ENCODE measurements around the gene CDK18. TPM values are rescaled to one million over a fixed set of nuclear protein-coding genes. Genes with fewer than 3 reads are reported as not detected.

Gene CDK18
- total RNA-seq = 10 to 100 TPM; 11.1 to 16.2 TPM

DNA sequence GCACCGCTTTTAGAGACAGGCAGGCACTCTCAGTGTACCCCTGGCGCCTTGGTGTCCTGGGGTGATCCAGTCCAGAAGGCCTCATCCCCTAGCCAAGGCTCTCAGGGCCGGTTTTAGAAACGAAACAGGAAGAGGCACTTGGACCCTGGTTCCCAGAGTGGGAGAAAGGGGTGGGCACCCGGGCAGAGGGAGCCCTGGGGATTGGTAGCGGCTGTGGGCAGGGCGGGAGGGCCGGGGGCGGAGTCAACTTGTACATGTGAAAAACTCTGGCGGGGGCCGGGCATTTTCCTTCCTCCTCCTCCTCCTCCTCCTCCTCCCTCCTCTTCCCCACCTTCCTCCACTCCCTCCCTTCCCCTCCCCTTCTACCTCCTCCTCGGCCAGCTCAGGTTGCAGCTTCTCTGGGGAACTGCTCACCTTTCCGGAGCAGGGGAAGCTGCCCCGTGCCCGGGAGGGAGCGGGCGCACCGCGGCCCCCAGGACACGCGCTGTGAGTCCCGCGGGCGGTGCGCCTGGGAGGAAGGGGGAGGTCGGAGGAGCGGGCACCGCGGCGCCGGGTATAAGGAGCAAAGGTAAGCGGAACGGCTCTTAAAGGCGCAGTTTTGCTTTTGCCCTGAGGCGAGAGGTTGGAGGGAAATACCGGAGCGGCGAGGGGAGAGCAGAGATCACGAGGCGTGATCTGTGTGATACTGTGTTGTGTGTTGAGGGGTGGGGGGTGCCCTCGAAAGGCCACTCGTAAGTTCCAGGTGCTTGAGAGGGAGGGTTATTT lies at the start of gene CDK18:
CDK18 (plus strand) TSS at position 359 of the 765 bp plus-strand sequence. CDS start 18,499 bp downstream, outside the sequence.
- Histone ChIP-seq H3K27me3 (replicated peaks; ENCODE audit: insufficient read depth) (no peaks in the 10 kb centered on the region), H3K4me1 (replicated peaks) (no peaks in the 10 kb centered on the region), H3K36me3 (no peaks in the 10 kb centered on the region), H3K9me3 (no peaks in the 10 kb centered on the region), H3K27ac (peak within 1 kb of the TSS; percentile 27 to 55), H3K4me3 (peak within 1 kb of the TSS; percentile 38 to 49)
- DNase-seq (ENCODE audit: low spot score) = peak; percentile 86
- TF ChIP-seq, protein P1, sequence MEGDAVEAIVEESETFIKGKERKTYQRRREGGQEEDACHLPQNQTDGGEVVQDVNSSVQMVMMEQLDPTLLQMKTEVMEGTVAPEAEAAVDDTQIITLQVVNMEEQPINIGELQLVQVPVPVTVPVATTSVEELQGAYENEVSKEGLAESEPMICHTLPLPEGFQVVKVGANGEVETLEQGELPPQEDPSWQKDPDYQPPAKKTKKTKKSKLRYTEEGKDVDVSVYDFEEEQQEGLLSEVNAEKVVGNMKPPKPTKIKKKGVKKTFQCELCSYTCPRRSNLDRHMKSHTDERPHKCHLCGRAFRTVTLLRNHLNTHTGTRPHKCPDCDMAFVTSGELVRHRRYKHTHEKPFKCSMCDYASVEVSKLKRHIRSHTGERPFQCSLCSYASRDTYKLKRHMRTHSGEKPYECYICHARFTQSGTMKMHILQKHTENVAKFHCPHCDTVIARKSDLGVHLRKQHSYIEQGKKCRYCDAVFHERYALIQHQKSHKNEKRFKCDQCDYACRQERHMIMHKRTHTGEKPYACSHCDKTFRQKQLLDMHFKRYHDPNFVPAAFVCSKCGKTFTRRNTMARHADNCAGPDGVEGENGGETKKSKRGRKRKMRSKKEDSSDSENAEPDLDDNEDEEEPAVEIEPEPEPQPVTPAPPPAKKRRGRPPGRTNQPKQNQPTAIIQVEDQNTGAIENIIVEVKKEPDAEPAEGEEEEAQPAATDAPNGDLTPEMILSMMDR (IDR thresholded peaks at IDR 0.05) = peak in 1 of 4 experiments; percentile 5
- peak; percentile 15 for TF ChIP-seq POLR2AphosphoS5 (IDR thresholded peaks at IDR 0.05)
- TF ChIP-seq POLR2A (IDR thresholded peaks at IDR 0.05) = peak; percentile 87
- intact Hi-C loops (cut with DNase I) = no loop called here
- WGBS = 4% methylated on average over 41 of the region's 42 CpGs

DNA sequence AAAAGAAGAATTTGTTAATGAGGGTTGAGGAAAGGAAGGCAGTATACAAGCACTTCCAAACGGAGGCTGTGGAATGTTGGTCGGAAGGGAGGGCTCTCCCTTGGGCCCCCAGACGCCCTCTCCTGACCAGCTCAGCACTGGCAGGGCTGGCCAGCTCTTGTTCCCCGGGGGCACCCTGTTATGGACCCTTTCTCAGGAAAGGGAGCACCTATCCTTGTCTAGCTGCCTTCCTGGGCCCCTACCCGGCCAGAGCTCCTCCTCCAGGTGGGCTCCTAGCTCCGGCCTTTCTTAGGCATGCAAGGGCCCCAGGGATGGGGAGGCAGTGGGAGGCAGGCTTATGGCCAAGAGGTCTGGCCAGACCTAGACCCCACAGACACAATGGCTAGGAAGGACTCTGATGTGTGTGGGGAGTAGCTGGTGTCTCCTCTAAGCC lies 49.5 kb upstream of the CDK18 start:
- no peak for DNase-seq (ENCODE audit: low spot score)
- Histone ChIP-seq H3K9me3 (no peaks in the 10 kb centered on the region), H3K27ac (no peak overlapping the region), H3K27me3 (replicated peaks; ENCODE audit: insufficient read depth) (peaks cover 44% of the 10 kb centered on the region), H3K4me1 (replicated peaks) (peaks cover 8% of the 10 kb centered on the region), H3K4me3 (no peak overlapping the region), H3K36me3 (no peaks in the 10 kb centered on the region)
- 35% methylated on average over 6 of the region's 6 CpGs for WGBS
- TF ChIP-seq POLR2AphosphoS5 (IDR thresholded peaks at IDR 0.05) = no peak
- TF ChIP-seq, protein P1 (IDR thresholded peaks at IDR 0.05) = no peak
- intact Hi-C loops (cut with DNase I) = no loop called here

DNA sequence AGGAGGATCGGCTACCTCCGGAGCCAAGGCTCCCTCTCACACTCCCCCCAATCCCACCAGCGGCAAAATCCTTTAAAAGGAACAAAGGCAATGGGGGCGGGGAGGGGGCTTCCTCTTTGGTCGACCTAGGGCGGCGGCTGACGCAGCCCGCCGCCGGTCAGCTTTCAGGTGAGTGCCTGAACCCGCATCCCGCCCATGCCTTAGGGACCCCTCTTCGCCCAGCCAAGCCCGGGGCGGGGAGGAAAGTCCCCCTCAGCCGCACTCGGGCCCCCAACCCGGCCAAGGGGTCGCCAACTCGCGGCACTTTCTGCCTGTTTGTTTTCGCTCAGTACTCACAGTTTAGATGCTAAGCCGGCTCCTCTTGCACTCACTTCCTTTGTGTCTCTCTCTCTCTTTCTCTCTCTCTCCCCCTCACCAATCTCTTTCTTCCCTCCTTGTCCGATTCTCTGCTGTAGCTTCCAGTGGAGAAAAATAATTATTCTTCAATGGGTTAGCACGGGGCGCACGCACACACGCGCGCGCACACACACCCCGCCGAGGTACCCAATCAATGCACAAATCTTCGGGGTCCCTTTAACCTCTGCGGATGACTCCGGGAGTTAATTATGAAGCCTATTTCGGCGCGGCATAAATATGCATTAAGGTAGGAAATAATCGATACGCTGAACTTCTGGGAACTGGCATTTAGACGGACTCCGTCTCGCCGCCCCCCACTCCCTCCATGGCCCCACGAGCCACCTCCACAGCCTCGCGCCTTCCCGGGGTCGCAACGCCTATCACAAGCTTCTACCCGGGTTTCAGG lies 48.7 kb upstream of the CDK18 start, which contains the start of gene BLACAT1:
BLACAT1 (minus strand) TSS at position 465 of the 802 bp plus-strand sequence.
- H3K9me3 ChIP-seq = no peaks in the 10 kb centered on the region
- WGBS = 5% methylated on average over 44 of the region's 53 CpGs
- peaks cover 8% of the 10 kb centered on the region for H3K4me1 ChIP-seq (replicated peaks)
- no peak within 1 kb of the TSS for H3K27ac ChIP-seq
- H3K27me3 ChIP-seq (replicated peaks; ENCODE audit: insufficient read depth) = peaks cover 44% of the 10 kb centered on the region
- intact Hi-C loops (cut with DNase I) = no loop called here
- no peaks in the 10 kb centered on the region for H3K36me3 ChIP-seq
- TF ChIP-seq POLR2A (IDR thresholded peaks at IDR 0.05) (no peak), POLR2AphosphoS5 (IDR thresholded peaks at IDR 0.05) (no peak)
- TF ChIP-seq, protein P1 (IDR thresholded peaks at IDR 0.05) = no peak
- peak within 1 kb of the TSS in 1 of 2 donors; percentile 7 for H3K4me3 ChIP-seq
- DNase-seq (ENCODE audit: low spot score) = no peak

GRCh38 chr1:205456383-205456867 lies 48.0 kb upstream of the CDK18 start:
- TF ChIP-seq POLR2A (IDR thresholded peaks at IDR 0.05) = no peak
- TF ChIP-seq POLR2AphosphoS5 (IDR thresholded peaks at IDR 0.05) = no peak
- H3K36me3 ChIP-seq = no peaks in the 10 kb centered on the region
- H3K4me3 ChIP-seq = peak overlapping the region in 1 of 2 donors; percentile 7
- H3K4me1 ChIP-seq (replicated peaks) = peaks cover 8% of the 10 kb centered on the region
- H3K27me3 ChIP-seq (replicated peaks; ENCODE audit: insufficient read depth) = peaks cover 44% of the 10 kb centered on the region
- no peaks in the 10 kb centered on the region for H3K9me3 ChIP-seq
- intact Hi-C loops (cut with DNase I) = no loop called here
- under 1% methylated on average over 47 of the region's 47 CpGs for WGBS
- DNase-seq (ENCODE audit: low spot score) = no peak
- H3K27ac ChIP-seq = no peak overlapping the region
